ENCODE measurements around the gene ALDH4A1. TPM values are rescaled to one million over a fixed set of nuclear protein-coding genes. Genes with fewer than 3 reads are reported as not detected.

ALDH4A1 gene
- total and polyA plus RNA-seq, 10 of the 15 experiments (the other 5 are each of a cell fraction or from before 2014, with no cell fraction given) = 0.06 to 25.5 (median 13.0) TPM

- TF ChIP-seq ZBTB33 (IDR thresholded peaks at IDR 0.05) (no peak), PML (IDR thresholded peaks at IDR 0.05; ENCODE audit: low read length) (no peak), HDAC2 (IDR thresholded peaks at IDR 0.05) (no peak), POLR2A (IDR thresholded peaks at IDR 0.05; ENCODE audit: low read depth, low read length) (no peak)
Observed at GRCh38 chr1:18854331-18855025, 47.9 kb downstream of the ALDH4A1 start (continued).

GRCh38 chr1:18852501-18852900 is 49.9 kb downstream of the ALDH4A1 start:
- FAIRE-seq = no peak
- Histone ChIP-seq H3K4me2 (ENCODE audit: control insufficient read depth, insufficient read depth) (no peak overlapping the region), H3K4me1 (ENCODE audit: control insufficient read depth, insufficient read depth, low read length) (no peaks in the 10 kb centered on the region), H3K9me3 (replicated peaks; ENCODE audit: control insufficient read depth, insufficient read depth, low read length) (no peaks in the 10 kb centered on the region; the same call in 2 of the 3 replicates), H3K4me3 (no peak overlapping the region), H3K79me2 (ENCODE audit: control insufficient read depth, insufficient read depth, low read length) (no peaks in the 10 kb centered on the region), H3K27me3 (replicated peaks in 1 of 2; ENCODE audit: control insufficient read depth in 2 of 2, insufficient read depth in 2 of 2, low read length in 1 of 2) (no peaks in the 10 kb centered on the region), H3K9ac (ENCODE audit: control insufficient read depth, insufficient read depth, low read length) (no peak overlapping the region), H3K36me3 (ENCODE audit: control insufficient read depth in 2 of 2, insufficient read depth in 2 of 2, low read length in 1 of 2) (no peaks in the 10 kb centered on the region), H3K27ac (ENCODE audit: control insufficient read depth, insufficient read depth) (no peak overlapping the region), H2AFZ (ENCODE audit: control insufficient read depth, low read depth, low read length) (no peak overlapping the region), H4K20me1 (ENCODE audit: control insufficient read depth, insufficient read depth) (no peaks in the 10 kb centered on the region)
- DNase-seq (ENCODE audit: low read depth, low spot score) = no peak
- RAD21 ChIA-PET (ENCODE audit: unreplicated experiment) = no interaction called here
- 0% methylated on average over 6 of the region's 6 CpGs for WGBS (ENCODE audit: insufficient coverage, insufficient replicate concordance, low lambda C conversion rate, missing lambda C conversion rate)
- POLR2A ChIA-PET = no interaction called here
- in situ Hi-C loops (cut with MboI) = no loop called here
- intact Hi-C loops (cut with micrococcal nuclease; ENCODE audit: unreplicated experiment) = no loop called here
- SMC1A ChIA-PET (ENCODE audit: uncharacterized antibody, unreplicated experiment) = no interaction called here
- CTCF ChIA-PET = no interaction called here
- no peak for ATAC-seq
- no TSS peak for BruUV-seq (replicated peaks)
- TF ChIP-seq ZNF622 (IDR thresholded peaks at IDR 0.05) (no peak), ZBTB33 (IDR thresholded peaks at IDR 0.05) (no peak), BCL3 (IDR thresholded peaks at IDR 0.05; ENCODE audit: borderline replicate concordance, insufficient read depth, low read depth, low read length, poor library complexity, severe bottlenecking) (no peak), RCOR1 (conservative IDR thresholded peaks at IDR 0.05; ENCODE audit: low read depth, low read length) (no peak), NFYB (IDR thresholded peaks at IDR 0.05; ENCODE audit: insufficient read depth, low read depth, low read length) (no peak), SIN3A (IDR thresholded peaks at IDR 0.05; ENCODE audit: low read depth, low read length) (no peak), IRF5 (IDR thresholded peaks at IDR 0.05; ENCODE audit: borderline replicate concordance) (no peak), MXI1 (IDR thresholded peaks at IDR 0.05; ENCODE audit: low read depth, low read length) (no peak), HDAC2 (IDR thresholded peaks at IDR 0.05) (no peak), SMAD5 (IDR thresholded peaks at IDR 0.05; ENCODE audit: low read depth) (no peak), NKRF (conservative IDR thresholded peaks at IDR 0.05) (no peak), POLR2A (IDR thresholded peaks at IDR 0.05; ENCODE audit: low read depth, low read length) (no peak), POLR2AphosphoS5 (IDR thresholded peaks at IDR 0.05; ENCODE audit: low read length) (no peak)
